DMS114 treated with DMSO at 0.1 percent for 48 hours (cell line): ENCODE measurements around the gene RFNG.

Source experiments
- DNase-seq: peaks from one replicate; lab custom pipeline; 2025; ENCODE audit not compliant: unreplicated experiment; lab: John Stamatoyannopoulos, UW

The RFNG gene

GRCh38 chr17:82078433-82078832 lies 26.8 kb upstream of the RFNG start:
- DNase-seq: no peak

- no peak for DNase-seq
Measured at GRCh38 chr17:82077617-82078358, 26.2 kb upstream of the RFNG start.

GRCh38 chr17:82076785-82077591 lies 25.4 kb upstream of the RFNG start:
- no peak for DNase-seq

GRCh38 chr17:82076018-82076784 lies 24.6 kb upstream of the RFNG start:
- no peak for DNase-seq

- DNase-seq: no peak
Measured at GRCh38 chr17:82073446-82073845, 21.8 kb upstream of the RFNG start.

GRCh38 chr17:82072827-82073226 lies 21.2 kb upstream of the RFNG start:
- DNase-seq: no peak

- DNase-seq: no peak
Measured at GRCh38 chr17:82070611-82071010, 19.0 kb upstream of the RFNG start.

- DNase-seq: no peak
Measured at GRCh38 chr17:82065638-82066303, 14.2 kb upstream of the RFNG start, which contains the start of gene DUS1L. DUS1L (minus strand) TSS chr17:82065804; CDS start chr17:82065059, 745 bp downstream.

GRCh38 chr17:82065193-82065637 lies 13.6 kb upstream of the RFNG start:
- DNase-seq: no peak

GRCh38 chr17:82064433-82065192 lies 13.0 kb upstream of the RFNG start:
- no peak for DNase-seq

GRCh38 chr17:82063424-82064415 lies 12.1 kb upstream of the RFNG start:
- DNase-seq: no peak

GRCh38 chr17:82062984-82063368 lies 11.4 kb upstream of the RFNG start:
- DNase-seq: no peak

GRCh38 chr17:82062076-82062983 lies 10.7 kb upstream of the RFNG start:
- DNase-seq: no peak

- no peak for DNase-seq
Measured at GRCh38 chr17:82061047-82061925, 9.7 kb upstream of the RFNG start.

- no peak for DNase-seq
Measured at GRCh38 chr17:82060614-82061013, 9.0 kb upstream of the RFNG start.

- DNase-seq: no peak
Measured at GRCh38 chr17:82060001-82060380, 8.4 kb upstream of the RFNG start.
